ENCODE data around the gene STAC.

The STAC gene

DNA sequence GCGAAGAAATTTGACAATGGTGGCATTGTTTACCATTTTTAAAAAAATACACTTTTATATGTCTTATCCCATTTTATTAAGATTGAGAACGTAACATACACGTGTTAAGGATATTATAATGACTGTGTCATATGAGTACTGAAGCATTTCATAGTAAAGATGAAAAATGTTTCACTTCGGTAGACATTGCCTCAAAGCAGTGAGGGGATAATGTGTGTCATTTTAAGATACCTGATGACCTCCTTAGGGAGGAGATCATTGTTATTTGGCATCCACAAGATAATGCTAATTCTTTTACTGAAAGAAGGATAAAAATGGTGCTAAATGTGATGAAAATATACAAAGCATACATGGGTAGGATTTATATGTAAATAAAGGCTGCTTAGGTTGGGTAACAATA, 107.3 kb downstream of the STAC start:
- DNase-seq (ENCODE audit: extremely low read depth, low read depth), result no peak
- TF ChIP-seq, protein P1, sequence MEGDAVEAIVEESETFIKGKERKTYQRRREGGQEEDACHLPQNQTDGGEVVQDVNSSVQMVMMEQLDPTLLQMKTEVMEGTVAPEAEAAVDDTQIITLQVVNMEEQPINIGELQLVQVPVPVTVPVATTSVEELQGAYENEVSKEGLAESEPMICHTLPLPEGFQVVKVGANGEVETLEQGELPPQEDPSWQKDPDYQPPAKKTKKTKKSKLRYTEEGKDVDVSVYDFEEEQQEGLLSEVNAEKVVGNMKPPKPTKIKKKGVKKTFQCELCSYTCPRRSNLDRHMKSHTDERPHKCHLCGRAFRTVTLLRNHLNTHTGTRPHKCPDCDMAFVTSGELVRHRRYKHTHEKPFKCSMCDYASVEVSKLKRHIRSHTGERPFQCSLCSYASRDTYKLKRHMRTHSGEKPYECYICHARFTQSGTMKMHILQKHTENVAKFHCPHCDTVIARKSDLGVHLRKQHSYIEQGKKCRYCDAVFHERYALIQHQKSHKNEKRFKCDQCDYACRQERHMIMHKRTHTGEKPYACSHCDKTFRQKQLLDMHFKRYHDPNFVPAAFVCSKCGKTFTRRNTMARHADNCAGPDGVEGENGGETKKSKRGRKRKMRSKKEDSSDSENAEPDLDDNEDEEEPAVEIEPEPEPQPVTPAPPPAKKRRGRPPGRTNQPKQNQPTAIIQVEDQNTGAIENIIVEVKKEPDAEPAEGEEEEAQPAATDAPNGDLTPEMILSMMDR (IDR thresholded peaks at IDR 0.05; ENCODE audit: low read depth, low read length), result no peak

DNA sequence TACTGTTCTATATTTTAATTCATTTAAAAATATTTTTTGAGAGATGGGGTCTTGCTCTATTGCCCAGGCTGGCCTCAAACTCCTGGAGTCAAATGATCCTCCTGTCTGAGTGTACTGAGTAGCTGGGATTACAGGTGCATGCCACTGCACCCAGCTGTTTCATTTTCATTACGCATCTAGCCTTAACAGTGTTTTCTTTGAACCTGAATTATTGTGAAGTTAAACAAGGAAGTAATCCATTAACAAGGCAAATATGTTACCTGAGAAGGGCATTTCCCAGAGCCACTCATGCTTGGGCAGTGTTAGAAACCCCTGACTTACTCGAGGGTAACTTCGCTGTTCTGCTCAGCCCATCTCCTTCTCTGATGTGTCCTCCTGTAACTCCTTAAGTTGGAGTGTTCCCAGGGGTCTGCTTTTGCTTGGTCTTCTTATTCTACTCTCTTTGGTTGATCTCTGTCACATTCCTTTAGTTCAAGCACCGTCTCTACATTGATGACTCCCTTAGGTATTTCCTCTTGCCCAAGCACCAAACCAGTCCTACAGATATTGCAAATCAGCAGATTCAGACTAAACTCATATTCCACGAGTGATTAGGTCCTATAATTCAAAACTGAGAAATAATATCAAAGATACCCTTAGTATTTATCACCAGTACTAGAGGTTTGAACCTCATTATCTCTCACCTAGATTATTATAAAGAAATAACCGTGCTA, 107.9 kb downstream of the STAC start:
- TF ChIP-seq, protein P1 (IDR thresholded peaks at IDR 0.05; ENCODE audit: low read depth, low read length), result no peak
- DNase-seq (ENCODE audit: extremely low read depth, low read depth), result no peak

DNA sequence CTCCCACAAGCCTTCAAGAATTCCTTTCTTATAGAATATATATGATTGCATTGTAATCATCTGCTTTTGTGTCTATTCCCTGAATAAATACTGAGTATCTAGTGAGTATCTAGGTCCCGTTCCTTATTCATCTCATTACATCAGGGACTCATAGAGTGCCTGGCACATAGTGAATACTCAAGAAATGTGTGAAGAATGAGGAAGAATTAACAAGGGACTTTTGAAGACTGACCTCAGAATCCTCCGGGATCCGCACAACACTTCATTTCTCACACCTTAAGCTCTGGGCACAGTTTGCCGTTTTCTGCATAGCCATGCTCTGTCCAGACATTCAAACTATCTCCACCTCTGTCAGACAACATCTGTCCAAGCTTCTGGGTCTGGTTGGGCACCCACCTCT, 108.8 kb downstream of the STAC start:
- DNase-seq (ENCODE audit: extremely low read depth, low read depth), result no peak
- TF ChIP-seq, protein P1 (IDR thresholded peaks at IDR 0.05; ENCODE audit: low read depth, low read length), result no peak

DNA sequence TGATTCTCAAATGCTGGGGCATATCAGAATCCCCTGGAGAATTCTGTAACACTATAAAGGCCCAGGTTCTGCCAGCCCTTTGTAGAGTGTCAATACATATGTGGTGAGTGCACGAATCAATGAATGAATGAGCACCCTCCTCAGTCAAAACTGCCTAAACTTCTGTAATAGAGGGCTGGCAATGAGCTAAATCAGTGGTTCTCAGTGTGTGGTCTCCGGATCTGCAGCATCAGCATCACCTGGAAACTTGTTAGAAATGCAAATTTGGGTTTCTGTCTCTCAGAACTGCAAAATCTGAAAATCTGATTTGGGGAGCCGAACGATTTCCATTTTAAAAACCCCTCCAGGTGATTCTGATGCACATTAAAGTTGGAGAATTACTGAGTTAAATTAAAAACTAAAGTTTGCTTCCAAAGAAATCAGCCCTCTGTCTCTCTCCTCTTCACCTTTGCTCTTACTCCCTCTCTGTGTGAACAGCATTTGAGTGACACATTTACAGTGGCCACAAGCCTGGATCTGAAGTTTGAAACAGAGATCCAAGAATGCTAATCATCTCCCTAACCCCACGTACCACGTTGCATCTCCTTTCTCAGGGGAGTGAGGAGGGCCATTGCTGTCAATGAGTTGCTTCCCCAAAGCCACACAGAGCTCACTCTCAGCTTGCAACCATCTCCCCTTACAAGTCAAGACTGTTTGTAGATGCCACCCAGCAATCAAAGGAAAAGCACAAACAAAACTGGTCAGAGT, 109.5 kb downstream of the STAC start:
- no peak for DNase-seq (ENCODE audit: extremely low read depth, low read depth)
- TF ChIP-seq, protein P1 (IDR thresholded peaks at IDR 0.05; ENCODE audit: low read depth, low read length), result no peak

DNA sequence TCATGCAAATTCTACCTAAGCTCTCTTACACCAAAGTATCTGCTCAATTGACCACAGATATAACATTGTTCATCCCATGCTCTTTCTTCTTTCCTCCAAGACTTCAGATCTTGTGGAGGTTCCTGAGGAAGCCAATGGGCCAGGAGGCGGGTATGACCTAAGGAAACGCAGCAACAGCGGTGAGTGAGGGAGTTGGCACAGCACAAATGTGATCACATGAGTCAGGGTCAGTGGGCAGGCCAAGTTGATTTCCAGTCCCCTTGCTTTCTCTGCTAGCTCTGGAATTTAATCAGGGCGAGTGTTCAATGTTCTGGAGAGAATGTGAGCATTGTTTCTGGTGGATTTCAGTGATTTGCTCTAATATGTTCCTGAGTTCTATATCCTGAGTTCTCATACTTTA, 112.7 kb downstream of the STAC start:
- TF ChIP-seq, protein P1 (IDR thresholded peaks at IDR 0.05; ENCODE audit: low read depth, low read length), result no peak
- no peak for DNase-seq (ENCODE audit: extremely low read depth, low read depth)

DNA sequence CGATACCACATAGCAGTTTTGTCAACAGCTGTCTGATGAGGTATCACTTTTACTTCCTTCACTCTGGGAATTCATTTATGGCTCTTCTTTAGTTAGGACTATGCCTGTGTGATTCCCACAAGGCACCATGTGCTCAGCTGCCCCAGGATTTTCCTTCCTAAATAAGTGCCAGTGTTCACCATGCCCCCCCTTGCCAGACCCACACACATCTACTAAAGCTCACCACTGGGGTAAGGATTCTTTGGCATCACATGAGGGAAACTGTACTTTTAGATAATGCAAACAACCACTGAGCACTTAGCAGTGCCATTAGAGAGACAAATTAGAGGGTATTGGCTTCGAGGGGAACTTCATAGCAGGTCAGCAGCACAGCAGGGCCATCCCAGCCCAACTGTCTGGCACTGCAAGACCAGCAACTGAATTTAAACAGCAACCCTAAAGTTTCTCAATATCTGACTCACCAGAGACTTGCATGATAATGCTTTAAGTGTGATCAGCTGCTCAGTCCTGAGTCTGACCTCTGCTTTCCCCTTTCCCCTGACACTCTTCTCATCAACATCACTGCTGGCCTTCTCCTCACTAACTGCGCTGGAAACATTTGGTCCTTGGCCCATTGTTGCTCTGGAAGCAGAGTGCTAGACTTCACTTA, 114.3 kb downstream of the STAC start:
- TF ChIP-seq, protein P1 (IDR thresholded peaks at IDR 0.05; ENCODE audit: low read depth, low read length), result no peak
- DNase-seq (ENCODE audit: extremely low read depth, low read depth), result peak; percentile 82
